Measurements from ENCODE around the gene SH3BP5L.

The SH3BP5L gene

GRCh38 chr1:248782416-248783141 lies 43.1 kb downstream of the SH3BP5L start:
- DNase-seq (ENCODE audit: low read depth in 2 of 3, low spot score in 2 of 3), result no peak

- no peak for DNase-seq (ENCODE audit: low read depth in 2 of 3, low spot score in 2 of 3)
These were observed 46.4 kb downstream of the SH3BP5L start for GRCh38 chr1:248779350-248779749.

- no peak for DNase-seq (ENCODE audit: low read depth in 2 of 3, low spot score in 2 of 3)
These were observed 46.8 kb downstream of the SH3BP5L start for GRCh38 chr1:248778906-248779305.

- DNase-seq (ENCODE audit: low read depth in 2 of 3, low spot score in 2 of 3), result no peak
These were observed 48.7 kb downstream of the SH3BP5L start for GRCh38 chr1:248776991-248777390.

GRCh38 chr1:248775441-248775840 lies 50.3 kb downstream of the SH3BP5L start:
- DNase-seq (ENCODE audit: low read depth in 2 of 3, low spot score in 2 of 3), result no peak

Measured in activated CD8-positive, alpha-beta memory T cell treated with anti-CD3 and anti-CD28 coated beads for 48 hours (primary cell).